ENCODE measurements around the gene PTPRG.

GRCh38 chr3:62110443-62111225 is 549.3 kb downstream of the PTPRG start:
- TF ChIP-seq CTCF (IDR thresholded peaks at IDR 0.05 in 2 of 3, conservative IDR thresholded peaks at IDR 0.05 in 1 of 3; ENCODE audit: borderline replicate concordance in 1 of 3, insufficient read depth in 1 of 3, low read depth in 2 of 3, low read length in 2 of 3) = no peak
- TF ChIP-seq MAX (IDR thresholded peaks at IDR 0.05) = no peak
